Fibroblast of lung (primary cell): Measurements from ENCODE around the gene C4orf33. TPM values are rescaled to one million over a fixed set of nuclear protein-coding genes. Genes with fewer than 3 reads are reported as not detected.

ENCODE experiments used
- DNase-seq, 2 donors: peaks; one replicate each; pipeline versions ENCODE4 v3.0.0 to v3.0.0-alpha.2; 2010; ENCODE audit warnings: low read depth in 2 of 2
- H2AFZ ChIP-seq: 2 replicates; pipeline ENCODE4 v1.5.1; 2012; ENCODE audit warnings: low read length, control low read depth, inconsistent platforms
- H3K27ac ChIP-seq: 2 replicates; pipeline ENCODE4 v1.5.1; 2011; ENCODE audit warnings: low read length, control low read depth; ENCODE audit not compliant: insufficient read depth
- H3K27me3 ChIP-seq: 2 replicates; pipeline ENCODE4 v1.5.1; 2011; ENCODE audit warnings: mild to moderate bottlenecking, low read length; ENCODE audit not compliant: control insufficient read depth, insufficient read depth
- H3K36me3 ChIP-seq: 2 replicates; pipeline ENCODE4 v1.5.1; 2011; ENCODE audit warnings: low read length; ENCODE audit not compliant: control insufficient read depth, insufficient read depth
- H3K4me1 ChIP-seq: 2 replicates; pipeline ENCODE4 v1.5.1; 2011; ENCODE audit warnings: low read length; ENCODE audit not compliant: control insufficient read depth, insufficient read depth; ENCODE audit errors: extremely low read depth
- H3K4me2 ChIP-seq: 2 replicates; pipeline ENCODE4 v1.5.1; 2011; ENCODE audit warnings: low read length, control low read depth; ENCODE audit not compliant: insufficient read depth; ENCODE audit errors: extremely low read depth
- H3K4me3 ChIP-seq, 4 experiments: fragments of 200-600 bp in 1 of 4; sonication (generic) in 1 of 4; replicated peaks in 1 of 4; 2 replicates each; pipeline ENCODE4 v1.5.1; 2011 to 2016; ENCODE audit warnings: low read length in 4 of 4, low read depth in 3 of 4, mild to moderate bottlenecking in 3 of 4, control low read depth in 2 of 4, inconsistent platforms in 1 of 4, mixed read lengths in 1 of 4; ENCODE audit not compliant: insufficient read depth in 1 of 4; ENCODE audit errors: control extremely low read depth in 1 of 4
- H3K79me2 ChIP-seq: 2 replicates; pipeline ENCODE4 v1.5.1; 2012; ENCODE audit warnings: mild to moderate bottlenecking, low read length, inconsistent platforms; ENCODE audit not compliant: control insufficient read depth, insufficient read depth
- H3K9ac ChIP-seq: 2 replicates; pipeline ENCODE4 v1.5.1; 2011; ENCODE audit warnings: mild to moderate bottlenecking, low read length, control low read depth; ENCODE audit not compliant: insufficient read depth
- H3K9me3 ChIP-seq: 2 replicates; pipeline ENCODE4 v1.5.1; 2012; ENCODE audit warnings: low read depth, low read length; ENCODE audit not compliant: control insufficient read depth, insufficient read depth
- H4K20me1 ChIP-seq: 2 replicates; pipeline ENCODE4 v1.5.1; 2011; ENCODE audit warnings: low read length; ENCODE audit not compliant: control insufficient read depth, insufficient read depth; ENCODE audit errors: extremely low read depth
- EZH2 ChIP-seq: IDR thresholded peaks from 2 replicates; pipeline ENCODE4 v1.5.1; 2012; ENCODE audit warnings: low read length, control low read depth, mild to moderate bottlenecking; ENCODE audit errors: missing control alignments
- polyA plus RNA-seq, 2 donors: library from polyadenylated mRNA; depleted of rRNA in 1 of 2; stranded (reverse) in 1 of 2; unstranded in 1 of 2; fragments of >200 nt; gene quantifications; 2 replicates each; pipeline ENCODE4 v1.2.1, GENCODE V29; 2011 to 2012; ENCODE audit warnings: missing spikeins in 1 of 2
- total RNA-seq: library from RNA; depleted of rRNA; stranded (reverse); fragments of >200 nt; gene quantifications from 2 replicates; pipeline ENCODE4 v1.2.1, GENCODE V29; 2014
- TF ChIP-seq, protein P1 (sequence below), 2 donors: IDR thresholded peaks in 1 of 2; conservative IDR thresholded peaks in 1 of 2; 1 replicate in 1 of 2; 2 replicates in 1 of 2; pipeline ENCODE4 v1.5.1; 2011 to 2012; ENCODE audit warnings: low read length in 2 of 2, control low read depth in 1 of 2, inconsistent platforms in 1 of 2, low read depth in 1 of 2, mild to moderate bottlenecking in 1 of 2

The C4orf33 gene
- total and polyA plus RNA-seq, 2 donors (not counting 1 experiment from before 2014, with no cell fraction given): 14.0 to 16.7 TPM

DNA sequence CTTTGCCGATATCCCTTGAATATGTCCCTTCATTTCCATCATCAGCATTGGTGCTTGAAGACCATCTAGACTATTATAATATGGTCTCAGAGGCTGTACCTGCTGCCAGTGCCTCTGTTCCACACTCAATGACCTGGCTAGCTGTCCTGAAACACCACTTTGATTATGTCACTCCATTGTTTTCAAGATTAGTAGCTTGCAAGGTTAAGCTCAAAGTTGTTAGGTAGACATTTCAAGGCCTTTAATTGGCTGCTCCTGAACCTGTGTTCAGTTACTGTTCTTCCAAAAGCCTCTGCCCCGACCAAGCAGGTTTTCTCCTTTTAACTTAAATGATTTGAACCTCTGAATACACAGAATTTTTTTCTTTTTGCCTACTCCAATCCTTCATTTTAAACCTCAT lies 52.9 kb downstream of the C4orf33 start:
- no peaks in the 10 kb centered on the region for H3K9me3 ChIP-seq
- no peak overlapping the region for H3K27ac ChIP-seq
- DNase-seq: no peak
- no peak overlapping the region for H3K4me3 ChIP-seq
- H3K36me3 ChIP-seq: no peaks in the 10 kb centered on the region
- TF ChIP-seq, protein P1, sequence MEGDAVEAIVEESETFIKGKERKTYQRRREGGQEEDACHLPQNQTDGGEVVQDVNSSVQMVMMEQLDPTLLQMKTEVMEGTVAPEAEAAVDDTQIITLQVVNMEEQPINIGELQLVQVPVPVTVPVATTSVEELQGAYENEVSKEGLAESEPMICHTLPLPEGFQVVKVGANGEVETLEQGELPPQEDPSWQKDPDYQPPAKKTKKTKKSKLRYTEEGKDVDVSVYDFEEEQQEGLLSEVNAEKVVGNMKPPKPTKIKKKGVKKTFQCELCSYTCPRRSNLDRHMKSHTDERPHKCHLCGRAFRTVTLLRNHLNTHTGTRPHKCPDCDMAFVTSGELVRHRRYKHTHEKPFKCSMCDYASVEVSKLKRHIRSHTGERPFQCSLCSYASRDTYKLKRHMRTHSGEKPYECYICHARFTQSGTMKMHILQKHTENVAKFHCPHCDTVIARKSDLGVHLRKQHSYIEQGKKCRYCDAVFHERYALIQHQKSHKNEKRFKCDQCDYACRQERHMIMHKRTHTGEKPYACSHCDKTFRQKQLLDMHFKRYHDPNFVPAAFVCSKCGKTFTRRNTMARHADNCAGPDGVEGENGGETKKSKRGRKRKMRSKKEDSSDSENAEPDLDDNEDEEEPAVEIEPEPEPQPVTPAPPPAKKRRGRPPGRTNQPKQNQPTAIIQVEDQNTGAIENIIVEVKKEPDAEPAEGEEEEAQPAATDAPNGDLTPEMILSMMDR (conservative IDR thresholded peaks at IDR 0.05 in 1 of 2, IDR thresholded peaks at IDR 0.05 in 1 of 2; ENCODE audit: low read depth in 1 of 2, low read length in 2 of 2): no peak
- no peak for TF ChIP-seq EZH2
- no peaks in the 10 kb centered on the region for H3K27me3 ChIP-seq
- no peaks in the 10 kb centered on the region for H3K79me2 ChIP-seq
- no peak overlapping the region for H3K9ac ChIP-seq
- no peaks in the 10 kb centered on the region for H4K20me1 ChIP-seq
- no peaks in the 10 kb centered on the region for H3K4me1 ChIP-seq
- no peak overlapping the region for H2AFZ ChIP-seq
- no peak overlapping the region for H3K4me2 ChIP-seq

DNA sequence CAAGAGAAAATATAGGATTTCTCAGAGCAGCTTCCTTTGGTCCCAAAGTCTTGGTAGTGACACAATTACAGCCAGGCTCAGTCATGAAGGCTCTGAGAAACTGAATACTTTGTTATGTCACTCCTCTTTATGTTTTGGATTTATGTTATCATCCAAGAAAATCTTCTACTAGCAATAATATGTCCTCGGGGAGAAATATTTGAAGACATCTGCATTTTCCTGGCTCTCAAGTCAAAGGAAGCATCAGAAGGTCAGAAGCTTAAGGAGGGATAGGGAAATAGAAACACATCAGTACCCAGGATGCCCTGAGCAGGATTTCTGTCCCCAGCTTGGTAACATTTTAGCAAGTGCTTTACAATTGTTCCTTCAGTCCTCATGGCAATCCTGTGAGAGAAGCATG lies 54.0 kb downstream of the C4orf33 start:
- H3K9me3 ChIP-seq: no peaks in the 10 kb centered on the region
- no peak overlapping the region for H3K9ac ChIP-seq
- no peaks in the 10 kb centered on the region for H3K79me2 ChIP-seq
- TF ChIP-seq, protein P1 (conservative IDR thresholded peaks at IDR 0.05 in 1 of 2, IDR thresholded peaks at IDR 0.05 in 1 of 2; ENCODE audit: low read depth in 1 of 2, low read length in 2 of 2): no peak
- no peak for TF ChIP-seq EZH2
- no peak for DNase-seq
- no peak overlapping the region for H3K4me2 ChIP-seq
- no peaks in the 10 kb centered on the region for H3K4me1 ChIP-seq
- no peak overlapping the region for H3K4me3 ChIP-seq
- no peaks in the 10 kb centered on the region for H3K27me3 ChIP-seq
- H3K27ac ChIP-seq: no peak overlapping the region
- no peak overlapping the region for H2AFZ ChIP-seq
- no peaks in the 10 kb centered on the region for H3K36me3 ChIP-seq
- no peaks in the 10 kb centered on the region for H4K20me1 ChIP-seq

DNA sequence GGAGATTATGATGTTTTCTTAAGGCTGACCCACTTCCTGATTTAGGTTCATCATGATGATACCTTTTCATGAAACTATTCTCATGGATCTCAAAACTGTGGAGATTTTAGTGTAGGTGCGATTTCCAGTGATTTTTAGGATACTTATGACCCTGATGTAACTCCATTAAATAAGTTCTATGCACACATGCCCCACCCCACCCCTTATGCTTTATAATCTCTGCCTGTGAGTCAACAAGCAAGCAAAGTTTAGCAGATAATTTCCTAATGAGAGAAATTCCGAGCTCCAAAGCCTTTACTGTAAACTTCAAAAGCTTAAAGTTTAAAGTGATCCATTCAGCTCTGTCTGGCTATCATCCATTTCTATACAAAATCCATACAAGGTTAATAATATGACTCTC lies 56.4 kb downstream of the C4orf33 start:
- Histone ChIP-seq H3K79me2 (no peaks in the 10 kb centered on the region), H3K9ac (no peak overlapping the region), H3K27me3 (no peaks in the 10 kb centered on the region), H3K4me1 (no peaks in the 10 kb centered on the region), H3K9me3 (no peaks in the 10 kb centered on the region), H3K27ac (no peak overlapping the region), H4K20me1 (no peaks in the 10 kb centered on the region), H3K36me3 (no peaks in the 10 kb centered on the region), H3K4me2 (no peak overlapping the region), H3K4me3 (no peak overlapping the region), H2AFZ (no peak overlapping the region)
- DNase-seq: no peak
- TF ChIP-seq, protein P1 (conservative IDR thresholded peaks at IDR 0.05 in 1 of 2, IDR thresholded peaks at IDR 0.05 in 1 of 2; ENCODE audit: low read depth in 1 of 2, low read length in 2 of 2): no peak
